KBM-7 (cell line): ENCODE results near the gene WNT4.

Source experiments
- DNase-seq: peaks from one replicate; pipeline ENCODE4 v3.0.0-alpha.2; 2015
- in situ Hi-C: fragments of 300-500 bp; cut with MboI; formaldehyde crosslinking; loops from 2 replicates; pipeline ENCODE4 v1.14.3; 2020; ENCODE audit warnings: low sequenced_read_pairs, low pct_unique_long_range_greater_than_20kb, mixed read lengths

The WNT4 gene

GRCh38 chr1:22133247-22133930 is 9.5 kb downstream of the WNT4 start:
- no peak for DNase-seq
- in situ Hi-C loops = loop anchor here (25.0 kb wide), 1 partner anchor 279 kb away; no protein-coding TSS in a partner anchor

- no peak for DNase-seq
These were observed 10.2 kb downstream of the WNT4 start for GRCh38 chr1:22132517-22133235.

GRCh38 chr1:22131875-22132486 is 10.9 kb downstream of the WNT4 start:
- in situ Hi-C loops = loop anchor here (25.0 kb wide), 1 partner anchor 280 kb away; no protein-coding TSS in a partner anchor
- peak; percentile 60 for DNase-seq

More at GRCh38 chr1:22132517-22133235, 10.2 kb downstream of the WNT4 start:
- in situ Hi-C loops = loop anchor here (25.0 kb wide), 1 partner anchor 280 kb away; no protein-coding TSS in a partner anchor

- in situ Hi-C loops = loop anchor here (25.0 kb wide), 1 partner anchor 281 kb away; no protein-coding TSS in a partner anchor
- DNase-seq = no peak
These were observed 11.8 kb downstream of the WNT4 start for GRCh38 chr1:22131062-22131461.

- no peak for DNase-seq
- in situ Hi-C loops = loop anchor here (25.0 kb wide), 1 partner anchor 283 kb away; no protein-coding TSS in a partner anchor
These were observed 13.3 kb downstream of the WNT4 start for GRCh38 chr1:22129501-22130117.

GRCh38 chr1:22128392-22128791 is 14.5 kb downstream of the WNT4 start:
- in situ Hi-C loops = loop anchor here (25.0 kb wide), 1 partner anchor 284 kb away; no protein-coding TSS in a partner anchor
- DNase-seq = no peak

GRCh38 chr1:22127731-22128130 is 15.2 kb downstream of the WNT4 start:
- DNase-seq = no peak
- in situ Hi-C loops = loop anchor here (25.0 kb wide), 1 partner anchor 285 kb away; no protein-coding TSS in a partner anchor

GRCh38 chr1:22127248-22127647 is 15.6 kb downstream of the WNT4 start:
- no peak for DNase-seq
- in situ Hi-C loops = loop anchor here (25.0 kb wide), 1 partner anchor 285 kb away; no protein-coding TSS in a partner anchor

GRCh38 chr1:22126531-22126930 is 16.4 kb downstream of the WNT4 start:
- DNase-seq = no peak
- in situ Hi-C loops = loop anchor here (25.0 kb wide), 1 partner anchor 286 kb away; no protein-coding TSS in a partner anchor

GRCh38 chr1:22124592-22125229 is 18.2 kb downstream of the WNT4 start:
- in situ Hi-C loops = loop anchor here (25.0 kb wide), 1 partner anchor 288 kb away; no protein-coding TSS in a partner anchor
- no peak for DNase-seq

- DNase-seq = no peak
- in situ Hi-C loops = no loop called here
These were observed 18.9 kb downstream of the WNT4 start for GRCh38 chr1:22123901-22124404.

GRCh38 chr1:22123071-22123390 is 19.9 kb downstream of the WNT4 start:
- no peak for DNase-seq
- in situ Hi-C loops = no loop called here

- no peak for DNase-seq
- in situ Hi-C loops = no loop called here
These were observed 20.4 kb downstream of the WNT4 start for GRCh38 chr1:22122273-22123070.

GRCh38 chr1:22121421-22121911 is 21.4 kb downstream of the WNT4 start:
- DNase-seq = no peak
- in situ Hi-C loops = no loop called here

GRCh38 chr1:22120469-22120790 is 22.5 kb downstream of the WNT4 start:
- in situ Hi-C loops = no loop called here
- no peak for DNase-seq

GRCh38 chr1:22119626-22120468 is 23.1 kb downstream of the WNT4 start:
- in situ Hi-C loops = no loop called here
- DNase-seq = no peak
